GM23248 (cell line): ENCODE data around the gene ACSL6. TPM values are rescaled to one million over a fixed set of nuclear protein-coding genes. Genes with fewer than 3 reads are reported as not detected.

Experiments
- DNase-seq: peaks from one replicate; pipeline ENCODE4 v3.0.0-alpha.2; 2015
- H2AFZ ChIP-seq: fragments of 200-600 bp; sonication (generic); 2 replicates; pipeline ENCODE4 v1.6.1; 2016; ENCODE audit warnings: antibody characterized with exemption
- H3F3A ChIP-seq: fragments of 200-600 bp; sonication (generic); 2 replicates; pipeline ENCODE4 v1.6.1; 2016; ENCODE audit warnings: mild to moderate bottlenecking, antibody characterized with exemption, mixed run types; ENCODE audit not compliant: insufficient read depth
- H3K27ac ChIP-seq: fragments of 200-600 bp; sonication (generic); 2 replicates; pipeline ENCODE4 v1.5.1; 2016; ENCODE audit warnings: mild to moderate bottlenecking
- H3K27me3 ChIP-seq: fragments of 200-600 bp; sonication (generic); replicated peaks from 2 replicates; pipeline ENCODE4 v1.6.1; 2016; ENCODE audit warnings: mild to moderate bottlenecking; ENCODE audit not compliant: insufficient read depth
- H3K36me3 ChIP-seq: fragments of 200-600 bp; sonication (generic); 2 replicates; pipeline ENCODE4 v1.6.1; 2016; ENCODE audit warnings: low read depth, mild to moderate bottlenecking
- H3K4me1 ChIP-seq: fragments of 200-600 bp; sonication (generic); 2 replicates; pipeline ENCODE4 v1.6.1; 2016; ENCODE audit warnings: mild to moderate bottlenecking; ENCODE audit not compliant: insufficient read depth
- H3K4me2 ChIP-seq: fragments of 200-600 bp; sonication (generic); one replicate; pipeline ENCODE4 v1.6.1; 2016; ENCODE audit warnings: mild to moderate bottlenecking; ENCODE audit not compliant: unreplicated experiment
- H3K4me3 ChIP-seq: fragments of 200-600 bp; sonication (generic); 2 replicates; pipeline ENCODE4 v1.5.1; 2016; ENCODE audit warnings: mild to moderate bottlenecking
- H3K79me2 ChIP-seq: fragments of 200-600 bp; sonication (generic); 2 replicates; pipeline ENCODE4 v1.6.1; 2016; ENCODE audit warnings: mild to moderate bottlenecking; ENCODE audit not compliant: insufficient read depth
- H3K9ac ChIP-seq: fragments of 200-600 bp; sonication (generic); 2 replicates; pipeline ENCODE4 v1.6.1; 2016; ENCODE audit warnings: mild to moderate bottlenecking
- H3K9me2 ChIP-seq: fragments of 200-600 bp; sonication (generic); 2 replicates; pipeline ENCODE4 v1.6.1; 2016; ENCODE audit warnings: mixed run types, mild to moderate bottlenecking, moderate library complexity; ENCODE audit not compliant: insufficient read depth
- H3K9me3 ChIP-seq: fragments of 200-600 bp; sonication (generic); one replicate; pipeline ENCODE4 v1.6.1; 2017; ENCODE audit warnings: low read depth
- H4K20me1 ChIP-seq: fragments of 200-600 bp; sonication (generic); 2 replicates; pipeline ENCODE4 v1.6.0; 2016; ENCODE audit not compliant: insufficient read depth
- EZH2 ChIP-seq: fragments of 200-600 bp; sonication (generic); IDR thresholded peaks from 2 replicates; pipeline ENCODE4 v1.6.1; 2018; ENCODE audit warnings: antibody characterized with exemption, mild to moderate bottlenecking; ENCODE audit not compliant: insufficient read depth, poor library complexity, severe bottlenecking
- EZH2phosphoT487 ChIP-seq: fragments of 200-600 bp; sonication (generic); IDR thresholded peaks from 2 replicates; pipeline ENCODE4 v1.6.1; 2018; ENCODE audit warnings: antibody characterized with exemption, moderate library complexity, mild to moderate bottlenecking, low read depth; ENCODE audit not compliant: insufficient read depth
- WGBS, 2 experiments: methylation state at CpG; one replicate each; pipeline ENCODE4 v1.1.6; 2015 to 2017; ENCODE audit warnings: low lambda C conversion rate in 2 of 2, low coverage in 1 of 2; ENCODE audit errors: missing lambda C conversion rate in 2 of 2; 5-methylcytosine and 5-hydroxymethylcytosine counted together
- in situ Hi-C: fragments of 300-500 bp; cut with MboI; formaldehyde crosslinking; loops from 2 replicates; pipeline ENCODE4 v1.15.0; 2020
- polyA plus RNA-seq: library from polyadenylated mRNA; unstranded; fragments of >200 nt; fragmentation: Nextera tagmentation; extraction: Ambion mirVana; gene quantifications from 2 replicates; pipeline ENCODE4 v1.2.1, GENCODE V29; 2016
- total RNA-seq: library from RNA; depleted of rRNA; stranded (reverse); fragments of >200 nt; shearing (Covaris generic); gene quantifications from 2 replicates; pipeline ENCODE4 v1.2.3, GENCODE V29; 2014

The ACSL6 gene
- total and polyA plus RNA-seq, 2 experiments from 2014 or later: 0.11 TPM; not detected in 1

- Histone ChIP-seq H3K27ac (no peak overlapping the region), H2AFZ (no peak overlapping the region), H3K4me2 (no peak overlapping the region), H3K4me3 (no peak overlapping the region), H3K79me2 (no peaks in the 10 kb centered on the region), H3K9me3 (no peaks in the 10 kb centered on the region), H3F3A (no peaks in the 10 kb centered on the region), H3K4me1 (no peaks in the 10 kb centered on the region), H3K36me3 (no peaks in the 10 kb centered on the region), H3K27me3 (no peaks in the 10 kb centered on the region), H3K9ac (no peak overlapping the region), H4K20me1 (no peaks in the 10 kb centered on the region), H3K9me2 (no peaks in the 10 kb centered on the region)
- in situ Hi-C loops: loop anchor here (10.0 to 25.0 kb wide), 2 partner anchors 409 to 567 kb away; no protein-coding TSS in a partner anchor
- WGBS, 2 experiments: 55 to 58% methylated on average over 3 of the region's 3 CpGs
- TF ChIP-seq EZH2phosphoT487: no peak
- no peak for TF ChIP-seq EZH2
- DNase-seq: no peak
These were observed 7.5 kb downstream of the ACSL6 start for GRCh38 chr5:132003982-132004381.

GRCh38 chr5:132003170-132003744 is 8.2 kb downstream of the ACSL6 start:
- H3F3A ChIP-seq: no peaks in the 10 kb centered on the region
- no peaks in the 10 kb centered on the region for H3K4me1 ChIP-seq
- no peak overlapping the region for H3K4me3 ChIP-seq
- H3K9ac ChIP-seq: no peak overlapping the region
- WGBS, 2 experiments: 20 to 23% methylated on average over 12 of the region's 12 CpGs
- no peaks in the 10 kb centered on the region for H3K9me3 ChIP-seq
- no peak overlapping the region for H3K27ac ChIP-seq
- no peaks in the 10 kb centered on the region for H3K9me2 ChIP-seq
- in situ Hi-C loops: loop anchor here (10.0 to 25.0 kb wide), 2 partner anchors 408 to 566 kb away; no protein-coding TSS in a partner anchor
- no peak overlapping the region for H3K4me2 ChIP-seq
- no peaks in the 10 kb centered on the region for H4K20me1 ChIP-seq
- H2AFZ ChIP-seq: no peak overlapping the region
- no peaks in the 10 kb centered on the region for H3K36me3 ChIP-seq
- no peaks in the 10 kb centered on the region for H3K27me3 ChIP-seq
- TF ChIP-seq EZH2phosphoT487: no peak
- TF ChIP-seq EZH2: no peak
- H3K79me2 ChIP-seq: no peaks in the 10 kb centered on the region
- peak; percentile 26 for DNase-seq

DNA sequence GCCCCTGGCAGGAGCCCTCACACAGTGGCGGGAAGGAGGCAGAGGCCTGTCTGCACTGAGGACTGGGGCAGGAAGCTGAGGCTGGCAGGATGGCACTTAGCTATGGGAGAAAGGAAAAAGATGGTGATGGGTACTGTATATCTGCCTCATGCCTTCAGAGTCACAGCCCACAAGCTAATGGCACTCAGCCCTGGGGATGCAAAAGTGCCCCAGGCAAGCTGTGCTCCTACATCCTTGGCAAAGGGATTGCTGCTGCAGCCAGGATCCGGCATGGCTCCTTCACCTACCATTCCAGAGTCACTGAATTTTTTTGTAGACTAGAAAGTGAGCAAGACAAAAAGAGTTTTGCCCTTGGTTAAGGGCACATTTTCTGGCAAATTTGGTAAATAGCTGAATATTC is 8.7 kb downstream of the ACSL6 start:
- 50 to 52% methylated on average over 2 of the region's 2 CpGs for WGBS, 2 experiments
- Histone ChIP-seq H3K27ac (no peak overlapping the region), H2AFZ (no peak overlapping the region), H3K4me2 (no peak overlapping the region), H4K20me1 (no peaks in the 10 kb centered on the region), H3K79me2 (no peaks in the 10 kb centered on the region), H3K9me3 (no peaks in the 10 kb centered on the region), H3F3A (no peaks in the 10 kb centered on the region), H3K4me1 (no peaks in the 10 kb centered on the region), H3K36me3 (no peaks in the 10 kb centered on the region), H3K9ac (no peak overlapping the region), H3K27me3 (no peaks in the 10 kb centered on the region), H3K4me3 (no peak overlapping the region), H3K9me2 (no peaks in the 10 kb centered on the region)
- in situ Hi-C loops: loop anchor here (10.0 to 25.0 kb wide), 2 partner anchors 408 to 565 kb away; no protein-coding TSS in a partner anchor
- DNase-seq: no peak
- no peak for TF ChIP-seq EZH2
- no peak for TF ChIP-seq EZH2phosphoT487

DNA sequence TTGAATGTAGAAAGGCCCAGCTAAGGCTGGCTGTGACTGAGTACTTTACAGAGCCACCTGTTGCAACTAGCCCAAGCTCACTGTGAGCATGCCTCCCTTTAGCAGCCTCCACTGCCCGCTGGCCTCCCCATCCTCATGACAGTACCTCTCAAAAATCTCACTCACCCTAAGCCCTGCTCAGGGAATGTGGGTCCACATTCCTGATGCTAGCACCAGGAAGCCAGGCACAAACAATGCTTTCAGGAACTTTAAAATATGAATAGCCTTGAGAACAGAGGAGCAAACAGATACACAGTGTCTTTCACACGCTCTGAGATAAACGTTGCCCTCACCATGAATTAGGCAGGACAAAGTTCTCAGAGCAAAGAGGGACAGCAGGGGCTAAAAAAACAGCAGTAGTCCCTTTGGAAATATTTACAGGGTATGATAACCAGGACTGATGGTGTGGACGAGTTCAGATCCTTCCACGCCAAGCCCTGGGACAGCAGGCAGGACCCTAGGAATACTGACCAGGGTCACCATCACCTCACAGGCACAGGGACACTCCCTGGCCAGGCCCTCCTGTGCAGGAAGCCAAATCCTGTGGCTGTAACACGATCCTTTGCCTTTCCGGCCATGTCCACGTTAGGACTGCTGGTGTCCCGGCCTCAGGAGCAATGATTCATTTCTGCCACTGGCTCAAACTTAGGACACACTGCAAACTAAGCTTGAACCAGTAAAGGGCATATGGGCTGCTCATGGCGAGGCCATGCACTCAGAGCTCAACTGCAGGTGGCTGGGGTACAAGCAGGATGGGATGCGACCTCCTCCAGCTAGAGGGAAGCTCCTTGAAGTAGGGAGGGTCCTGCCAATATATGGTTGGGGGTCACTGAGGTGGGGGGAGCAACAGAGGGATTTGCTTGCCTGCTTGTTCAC is 9.6 kb downstream of the ACSL6 start:
- H3K27me3 ChIP-seq: no peaks in the 10 kb centered on the region
- H3K4me3 ChIP-seq: no peak overlapping the region
- DNase-seq: peak; percentile 48
- no peak overlapping the region for H3K27ac ChIP-seq
- no peak overlapping the region for H3K4me2 ChIP-seq
- 50 to 53% methylated on average over 11 of the region's 11 CpGs for whole genome bisulfite sequencing, 2 experiments
- H3K9me2 ChIP-seq: no peaks in the 10 kb centered on the region
- no peaks in the 10 kb centered on the region for H3K79me2 ChIP-seq
- no peaks in the 10 kb centered on the region for H3F3A ChIP-seq
- TF ChIP-seq EZH2phosphoT487: no peak
- TF ChIP-seq EZH2: no peak
- no peak overlapping the region for H2AFZ ChIP-seq
- in situ Hi-C loops: loop anchor here (10.0 to 25.0 kb wide), 2 partner anchors 407 to 565 kb away; no protein-coding TSS in a partner anchor
- no peaks in the 10 kb centered on the region for H3K36me3 ChIP-seq
- H3K9me3 ChIP-seq: no peaks in the 10 kb centered on the region
- no peaks in the 10 kb centered on the region for H4K20me1 ChIP-seq
- no peak overlapping the region for H3K9ac ChIP-seq
- H3K4me1 ChIP-seq: no peaks in the 10 kb centered on the region
